K562 (cell line): ENCODE results near the gene USHBP1. TPM values are rescaled to one million over a fixed set of nuclear protein-coding genes. Genes with fewer than 3 reads are reported as not detected.

Experiments used
- CBX3 ChIP-seq, 2 experiments: IDR thresholded peaks; 1 replicate in 1 of 2; 2 replicates in 1 of 2; pipeline ENCODE4 v1.6.1; 2012; ENCODE audit warnings: inconsistent platforms in 2 of 2, low read length in 2 of 2, borderline replicate concordance in 1 of 2, control low read depth in 1 of 2
- KDM1A ChIP-seq, 2 experiments: fragments of 450-650 bp; IDR thresholded peaks; 2 replicates each; pipeline ENCODE4 v1.6.1; 2016; ENCODE audit warnings: mild to moderate bottlenecking in 2 of 2
- NR2C1 ChIP-seq, 2 experiments: fragments of 450-650 bp; IDR thresholded peaks; 2 replicates each; pipeline ENCODE4 v1.6.1; 2017; ENCODE audit warnings: mild to moderate bottlenecking in 2 of 2, antibody characterized with exemption in 1 of 2, inconsistent platforms in 1 of 2, missing compliant biosample characterization in 1 of 2, missing genetic modification characterization in 1 of 2
- PML ChIP-seq: IDR thresholded peaks from 2 replicates; pipeline ENCODE4 v1.6.1; 2012; ENCODE audit warnings: low read length, inconsistent platforms
- RBFOX2 ChIP-seq: fragments of 200-400 bp; formaldehyde crosslinking; IDR thresholded peaks from 2 replicates; pipeline ENCODE4 v1.6.1; 2017; ENCODE audit warnings: low read depth, mild to moderate bottlenecking, low read length, moderate library complexity
- ZBTB7A ChIP-seq: IDR thresholded peaks from 2 replicates; pipeline ENCODE4 v1.6.1; 2011; ENCODE audit warnings: low read depth, mild to moderate bottlenecking, low read length, moderate library complexity, borderline replicate concordance; ENCODE audit not compliant: control insufficient read depth
- ZKSCAN8 ChIP-seq: fragments of 200-800 bp; sonication (Bioruptor generic); IDR thresholded peaks from 2 replicates; pipeline ENCODE4 v1.6.1; 2016; ENCODE audit warnings: missing genetic modification characterization, missing compliant biosample characterization
- polyA plus RNA-seq, 8 experiments: library from polyadenylated mRNA; depleted of rRNA in 4 of 8; stranded (reverse) in 5 of 8; unstranded in 3 of 8; fragments of >200 nt; fragmentation: Nextera tagmentation in 2 of 8; fragmentation: Illumina TruSeq in 1 of 8; extraction: Ambion mirVana in 2 of 8; extraction: Trizol in 1 of 8; gene quantifications; 2 replicates each; pipeline versions ENCODE4 v1.2.1 to v1.2.3, GENCODE V29; 2011 to 2014; ENCODE audit warnings: inconsistent platforms in 1 of 8, missing spikeins in 1 of 8
- total RNA-seq, 7 experiments: library from RNA; depleted of rRNA in 6 of 7; stranded (reverse); fragments of >200 nt in 6 of 7; fragmentation: Illumina TruSeq in 2 of 7; extraction: Trizol in 2 of 7; gene quantifications; 2 replicates each; pipeline versions ENCODE4 v1.2.1 to v1.2.3, GENCODE V29; 2011 to 2021; ENCODE audit warnings: low replicate concordance in 1 of 7
- TF ChIP-seq, protein P1 (sequence below), 2 experiments: fragments of 450-650 bp; IDR thresholded peaks; 2 replicates each; pipeline ENCODE4 v1.6.1; 2016; ENCODE audit warnings: mild to moderate bottlenecking in 2 of 2, borderline replicate concordance in 1 of 2, low read depth in 1 of 2, moderate library complexity in 1 of 2
- TF ChIP-seq, protein P2 (sequence below): IDR thresholded peaks from 3 replicates; pipeline ENCODE4 v1.6.1; 2011; ENCODE audit warnings: borderline replicate concordance, mild to moderate bottlenecking, moderate library complexity; ENCODE audit not compliant: insufficient read length; ENCODE audit errors: extremely low read depth
- TF ChIP-seq, protein P3 (sequence below): fragments of 450-650 bp; formaldehyde crosslinking; IDR thresholded peaks from 2 replicates; pipeline ENCODE4 v1.4.0; 2022; ENCODE audit warnings: missing genetic modification characterization
- TF ChIP-seq, protein P4 (sequence below): sonication (generic); formaldehyde crosslinking; IDR thresholded peaks from 2 replicates; pipeline ENCODE4 v1.8.0; 2022; ENCODE audit warnings: mild to moderate bottlenecking, missing genetic modification reagents

USHBP1 gene
- total and polyA plus RNA-seq, 9 of the 15 experiments (the other 6 are each of a cell fraction or from before 2014, with no cell fraction given), result 0.03 to 0.10 (median 0.05) TPM; not detected in 5

DNA sequence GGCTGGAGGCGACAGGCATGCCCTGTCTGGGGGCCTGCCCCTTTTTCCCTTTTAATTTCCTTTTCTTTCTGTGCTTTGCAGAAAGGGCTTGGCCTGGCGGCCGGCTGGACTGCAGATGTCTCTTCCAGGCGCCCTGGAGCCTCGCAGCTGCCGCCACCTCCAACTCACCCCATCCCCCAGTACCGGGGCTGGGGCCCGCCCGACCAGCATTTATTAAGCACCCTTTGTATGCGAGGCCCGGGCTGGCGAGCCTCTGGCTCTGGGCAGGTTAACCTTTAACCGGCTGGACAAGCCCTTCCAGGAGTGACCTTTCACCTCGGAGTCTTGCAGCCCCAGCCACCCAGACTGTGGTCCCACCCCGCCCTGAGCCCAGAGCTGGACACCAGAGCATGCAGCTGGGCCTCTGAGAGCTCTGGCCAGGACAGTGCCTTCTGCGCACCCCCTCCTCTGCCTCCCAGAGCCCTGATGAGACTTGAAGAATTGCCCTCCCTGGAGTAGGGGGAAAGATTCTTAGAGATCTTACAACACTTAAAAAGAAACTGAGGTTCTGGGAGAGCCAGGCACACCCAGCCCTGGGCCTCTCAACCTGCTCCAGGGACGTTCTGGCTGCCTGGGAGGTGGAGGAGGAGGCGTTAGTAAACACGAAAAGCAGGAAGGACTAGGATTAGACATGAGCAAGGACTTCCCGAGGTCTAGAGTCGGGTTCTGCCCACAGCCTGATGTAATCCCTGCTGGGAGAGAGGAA is 17.7 kb downstream of the USHBP1 start (continued):
- TF ChIP-seq, protein P1, sequence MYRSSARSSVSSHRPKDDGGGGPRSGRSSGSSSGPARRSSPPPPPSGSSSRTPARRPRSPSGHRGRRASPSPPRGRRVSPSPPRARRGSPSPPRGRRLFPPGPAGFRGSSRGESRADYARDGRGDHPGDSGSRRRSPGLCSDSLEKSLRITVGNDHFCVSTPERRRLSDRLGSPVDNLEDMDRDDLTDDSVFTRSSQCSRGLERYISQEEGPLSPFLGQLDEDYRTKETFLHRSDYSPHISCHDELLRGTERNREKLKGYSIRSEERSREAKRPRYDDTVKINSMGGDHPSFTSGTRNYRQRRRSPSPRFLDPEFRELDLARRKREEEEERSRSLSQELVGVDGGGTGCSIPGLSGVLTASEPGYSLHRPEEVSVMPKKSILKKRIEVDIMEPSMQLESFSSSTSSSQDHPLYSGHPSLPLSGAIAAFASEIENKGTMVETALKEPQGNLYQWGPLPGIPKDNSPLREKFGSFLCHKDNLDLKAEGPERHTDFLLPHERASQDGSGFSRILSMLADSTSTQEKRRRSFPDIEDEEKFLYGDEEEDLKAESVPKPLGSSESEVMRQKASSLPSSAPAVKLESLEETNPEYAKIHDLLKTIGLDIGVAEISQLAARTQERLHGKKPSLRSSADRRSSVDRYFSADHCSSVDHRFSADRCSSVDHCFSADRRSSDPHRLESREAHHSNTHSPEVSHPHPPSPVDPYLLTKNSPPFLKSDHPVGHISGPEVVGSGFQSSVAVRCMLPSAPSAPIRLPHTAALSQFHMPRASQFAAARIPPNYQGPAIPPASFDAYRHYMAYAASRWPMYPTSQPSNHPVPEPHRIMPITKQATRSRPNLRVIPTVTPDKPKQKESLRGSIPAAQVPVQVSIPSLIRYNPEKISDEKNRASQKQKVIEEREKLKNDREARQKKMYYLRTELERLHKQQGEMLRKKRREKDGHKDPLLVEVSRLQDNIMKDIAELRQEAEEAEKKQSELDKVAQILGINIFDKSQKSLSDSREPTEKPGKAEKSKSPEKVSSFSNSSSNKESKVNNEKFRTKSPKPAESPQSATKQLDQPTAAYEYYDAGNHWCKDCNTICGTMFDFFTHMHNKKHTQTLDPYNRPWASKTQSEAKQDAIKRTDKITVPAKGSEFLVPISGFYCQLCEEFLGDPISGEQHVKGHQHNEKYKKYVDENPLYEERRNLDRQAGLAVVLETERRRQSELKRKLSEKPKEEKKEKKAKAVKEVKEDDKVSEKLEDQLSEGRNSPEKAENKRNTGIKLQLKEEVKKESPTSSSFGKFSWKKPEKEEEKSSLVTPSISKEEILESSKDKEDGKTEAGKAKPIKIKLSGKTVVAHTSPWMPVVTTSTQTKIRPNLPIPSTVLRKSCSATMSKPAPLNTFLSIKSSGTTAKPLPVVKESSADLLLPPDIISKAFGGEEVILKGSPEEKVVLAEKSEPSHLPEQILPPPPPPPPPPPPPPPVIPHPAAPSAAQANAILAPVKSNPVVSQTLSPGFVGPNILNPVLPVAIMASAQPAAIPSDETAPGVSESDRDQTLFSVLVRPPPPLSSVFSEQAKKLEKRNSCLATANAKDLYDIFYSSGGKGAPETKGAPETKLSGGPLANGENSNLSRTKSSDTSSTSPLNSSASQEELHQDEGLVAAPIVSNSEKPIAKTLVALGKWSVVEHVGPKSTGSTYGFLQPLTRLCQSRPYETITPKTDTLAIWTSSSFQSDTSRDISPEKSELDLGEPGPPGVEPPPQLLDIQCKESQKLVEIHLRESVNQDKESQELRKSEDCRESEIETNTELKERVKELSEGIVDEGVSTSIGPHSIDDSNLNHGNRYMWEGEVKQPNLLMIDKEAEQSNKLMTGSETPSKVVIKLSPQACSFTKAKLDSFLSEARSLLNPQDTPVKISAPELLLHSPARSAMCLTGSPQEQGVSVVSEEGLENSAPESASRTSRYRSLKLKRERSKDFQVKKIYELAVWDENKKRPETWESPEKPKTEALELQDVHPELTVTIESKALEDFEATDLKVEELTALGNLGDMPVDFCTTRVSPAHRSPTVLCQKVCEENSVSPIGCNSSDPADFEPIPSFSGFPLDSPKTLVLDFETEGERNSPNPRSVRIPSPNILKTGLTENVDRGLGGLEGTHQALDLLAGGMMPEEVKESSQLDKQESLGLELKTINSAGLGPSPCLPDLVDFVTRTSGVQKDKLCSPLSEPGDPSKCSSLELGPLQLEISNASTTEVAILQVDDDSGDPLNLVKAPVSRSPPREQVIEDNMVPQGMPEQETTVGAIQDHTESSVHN (IDR thresholded peaks at IDR 0.05; ENCODE audit: borderline replicate concordance in 1 of 2, low read depth in 1 of 2), result no peak
- TF ChIP-seq KDM1A (IDR thresholded peaks at IDR 0.05) (peak; percentile 89 to 96), CBX3 (IDR thresholded peaks at IDR 0.05; ENCODE audit: borderline replicate concordance in 1 of 2, low read length in 2 of 2) (0 out of 3 replicates have a peak, but pooled peaks of 1 of the 2 experiments have one; percentile 23), ZBTB7A (peak; percentile 56; the same call in 1 of the 2 replicates), NR2C1 (IDR thresholded peaks at IDR 0.05) (peak; percentile 63; the same call in 1 of the 2 replicates), NR2C1 (tag; IDR thresholded peaks at IDR 0.05) (peak; percentile 64), PML (no peak), RBFOX2 (peak; percentile 10; the same call in 1 of the 2 replicates), ZKSCAN8 (CRISPR knock-in tag) (peak; percentile 99)
- TF ChIP-seq, protein P2, sequence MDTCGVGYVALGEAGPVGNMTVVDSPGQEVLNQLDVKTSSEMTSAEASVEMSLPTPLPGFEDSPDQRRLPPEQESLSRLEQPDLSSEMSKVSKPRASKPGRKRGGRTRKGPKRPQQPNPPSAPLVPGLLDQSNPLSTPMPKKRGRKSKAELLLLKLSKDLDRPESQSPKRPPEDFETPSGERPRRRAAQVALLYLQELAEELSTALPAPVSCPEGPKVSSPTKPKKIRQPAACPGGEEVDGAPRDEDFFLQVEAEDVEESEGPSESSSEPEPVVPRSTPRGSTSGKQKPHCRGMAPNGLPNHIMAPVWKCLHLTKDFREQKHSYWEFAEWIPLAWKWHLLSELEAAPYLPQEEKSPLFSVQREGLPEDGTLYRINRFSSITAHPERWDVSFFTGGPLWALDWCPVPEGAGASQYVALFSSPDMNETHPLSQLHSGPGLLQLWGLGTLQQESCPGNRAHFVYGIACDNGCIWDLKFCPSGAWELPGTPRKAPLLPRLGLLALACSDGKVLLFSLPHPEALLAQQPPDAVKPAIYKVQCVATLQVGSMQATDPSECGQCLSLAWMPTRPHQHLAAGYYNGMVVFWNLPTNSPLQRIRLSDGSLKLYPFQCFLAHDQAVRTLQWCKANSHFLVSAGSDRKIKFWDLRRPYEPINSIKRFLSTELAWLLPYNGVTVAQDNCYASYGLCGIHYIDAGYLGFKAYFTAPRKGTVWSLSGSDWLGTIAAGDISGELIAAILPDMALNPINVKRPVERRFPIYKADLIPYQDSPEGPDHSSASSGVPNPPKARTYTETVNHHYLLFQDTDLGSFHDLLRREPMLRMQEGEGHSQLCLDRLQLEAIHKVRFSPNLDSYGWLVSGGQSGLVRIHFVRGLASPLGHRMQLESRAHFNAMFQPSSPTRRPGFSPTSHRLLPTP, result no peak
- TF ChIP-seq, protein P3, sequence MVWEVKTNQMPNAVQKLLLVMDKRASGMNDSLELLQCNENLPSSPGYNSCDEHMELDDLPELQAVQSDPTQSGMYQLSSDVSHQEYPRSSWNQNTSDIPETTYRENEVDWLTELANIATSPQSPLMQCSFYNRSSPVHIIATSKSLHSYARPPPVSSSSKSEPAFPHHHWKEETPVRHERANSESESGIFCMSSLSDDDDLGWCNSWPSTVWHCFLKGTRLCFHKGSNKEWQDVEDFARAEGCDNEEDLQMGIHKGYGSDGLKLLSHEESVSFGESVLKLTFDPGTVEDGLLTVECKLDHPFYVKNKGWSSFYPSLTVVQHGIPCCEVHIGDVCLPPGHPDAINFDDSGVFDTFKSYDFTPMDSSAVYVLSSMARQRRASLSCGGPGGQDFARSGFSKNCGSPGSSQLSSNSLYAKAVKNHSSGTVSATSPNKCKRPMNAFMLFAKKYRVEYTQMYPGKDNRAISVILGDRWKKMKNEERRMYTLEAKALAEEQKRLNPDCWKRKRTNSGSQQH (CRISPR knock-in tag), result no peak
- TF ChIP-seq, protein P4, sequence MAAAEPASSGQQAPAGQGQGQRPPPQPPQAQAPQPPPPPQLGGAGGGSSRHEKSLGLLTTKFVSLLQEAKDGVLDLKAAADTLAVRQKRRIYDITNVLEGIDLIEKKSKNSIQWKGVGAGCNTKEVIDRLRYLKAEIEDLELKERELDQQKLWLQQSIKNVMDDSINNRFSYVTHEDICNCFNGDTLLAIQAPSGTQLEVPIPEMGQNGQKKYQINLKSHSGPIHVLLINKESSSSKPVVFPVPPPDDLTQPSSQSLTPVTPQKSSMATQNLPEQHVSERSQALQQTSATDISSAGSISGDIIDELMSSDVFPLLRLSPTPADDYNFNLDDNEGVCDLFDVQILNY (CRISPR knock-in tag), result no peak
